Muscle layer of duodenum (tissue), 2 donors: ENCODE measurements around the gene PHYHIPL.
A peak's percentile ranks its signal among the peaks of the same experiment; 100 is the strongest.

ENCODE experiments used
- H3K27ac ChIP-seq: one replicate; pipeline ENCODE4 v1.7.0; 2013; ENCODE audit warnings: mild to moderate bottlenecking, low read length
- H3K27me3 ChIP-seq: one replicate; pipeline ENCODE4 v1.7.0; 2013; ENCODE audit warnings: low read depth, mild to moderate bottlenecking, control low read depth, low read length
- H3K36me3 ChIP-seq, 2 donors: one replicate each; pipeline ENCODE4 v1.7.0; 2013; ENCODE audit warnings: low read length in 2 of 2, control low read depth in 1 of 2, mild to moderate bottlenecking in 1 of 2; ENCODE audit not compliant: insufficient read depth in 2 of 2, control insufficient read depth in 1 of 2
- H3K4me1 ChIP-seq, 2 donors: one replicate each; pipeline ENCODE4 v1.7.0; 2013; ENCODE audit warnings: low read length in 2 of 2, mild to moderate bottlenecking in 2 of 2, control low read depth in 1 of 2, moderate library complexity in 1 of 2; ENCODE audit not compliant: insufficient read depth in 2 of 2, control insufficient read depth in 1 of 2
- H3K4me3 ChIP-seq, 2 donors: one replicate each; pipeline ENCODE4 v1.7.0; 2013; ENCODE audit warnings: low read length in 2 of 2, low read depth in 1 of 2, mild to moderate bottlenecking in 1 of 2
- H3K9me3 ChIP-seq, 2 donors: one replicate each; pipeline ENCODE4 v1.7.0; 2013; ENCODE audit warnings: low read length in 2 of 2, control low read depth in 1 of 2, mild to moderate bottlenecking in 1 of 2; ENCODE audit not compliant: control insufficient read depth in 1 of 2
- donor health status: healthy.

PHYHIPL gene

DNA sequence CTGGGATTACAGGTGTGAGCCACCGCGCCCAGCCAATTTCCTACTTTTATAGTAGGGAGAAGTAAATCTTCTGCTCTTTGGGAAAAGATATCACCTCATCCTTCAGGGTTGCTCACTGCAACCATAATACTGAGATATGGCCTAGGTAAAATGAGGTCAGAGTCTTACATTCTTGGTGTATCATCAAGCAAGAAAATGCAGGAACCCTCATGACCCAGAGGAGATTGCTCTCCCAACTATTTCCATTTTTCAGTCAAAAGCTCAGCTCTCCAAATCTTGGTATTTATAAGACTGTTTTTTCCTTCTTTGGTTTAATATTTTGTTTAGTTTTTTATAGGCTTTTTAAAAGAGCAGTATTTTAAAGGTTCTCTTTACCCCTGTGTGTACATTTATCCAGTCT, 20.9 kb upstream of the PHYHIPL start:
- Histone ChIP-seq H3K36me3 (no peaks in the 10 kb centered on the region), H3K4me1 (no peaks in the 10 kb centered on the region), H3K27me3 (no peaks in the 10 kb centered on the region), H3K27ac (no peak overlapping the region), H3K4me3 (no peak overlapping the region), H3K9me3 (no peaks in the 10 kb centered on the region)

DNA sequence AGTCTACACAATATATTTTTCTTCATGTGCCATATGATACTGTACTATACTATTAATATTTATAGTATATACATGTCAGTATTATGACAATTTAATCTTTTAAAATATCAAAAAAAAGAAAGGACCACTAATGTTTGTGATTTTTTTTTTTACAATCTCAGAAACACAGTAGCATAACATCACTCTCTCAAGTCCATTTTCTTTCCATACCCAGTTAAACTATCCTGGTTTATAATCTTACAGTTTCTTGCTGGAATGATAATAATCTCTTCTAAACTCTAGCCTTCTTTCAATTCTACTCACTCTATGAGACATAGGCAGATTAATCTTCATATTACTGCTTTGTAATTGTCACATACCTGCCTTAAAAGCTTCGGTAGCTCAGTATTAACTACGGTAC, 8.9 kb upstream of the PHYHIPL start:
- Histone ChIP-seq H3K9me3 (peaks cover 0 to 10% of the 10 kb centered on the region in 2 donors), H3K4me3 (no peak overlapping the region)

DNA sequence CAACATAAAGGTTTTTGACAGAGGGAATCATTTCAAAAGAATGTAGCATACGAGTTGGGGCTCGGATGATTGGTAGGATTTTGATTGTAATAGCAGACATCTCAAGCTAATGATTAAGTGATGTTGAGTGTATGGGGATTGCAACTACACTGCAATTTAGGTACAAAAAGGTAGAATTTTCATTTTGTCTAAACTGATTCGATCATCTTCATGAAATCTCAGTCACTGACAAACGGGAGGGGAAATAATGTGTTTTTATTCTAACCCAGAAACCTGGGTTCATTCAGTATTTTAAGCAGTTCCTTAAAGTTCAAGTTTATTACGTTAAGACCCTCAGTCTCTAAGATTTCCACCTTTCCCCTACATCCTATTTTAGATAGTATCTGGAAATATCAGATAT, 3.9 kb upstream of the PHYHIPL start:
- Histone ChIP-seq H3K27me3 (no peaks in the 10 kb centered on the region), H3K4me1 (peaks cover 0 to 19% of the 10 kb centered on the region in 2 donors), H3K9me3 (peaks cover 0 to 10% of the 10 kb centered on the region in 2 donors), H3K36me3 (no peaks in the 10 kb centered on the region), H3K27ac (no peak overlapping the region), H3K4me3 (no peak overlapping the region)

More for the DNA sequence above, 8.9 kb upstream of the PHYHIPL start:
- Histone ChIP-seq H3K36me3 (no peaks in the 10 kb centered on the region), H3K27ac (no peak overlapping the region), H3K27me3 (no peaks in the 10 kb centered on the region), H3K4me1 (no peaks in the 10 kb centered on the region)

DNA sequence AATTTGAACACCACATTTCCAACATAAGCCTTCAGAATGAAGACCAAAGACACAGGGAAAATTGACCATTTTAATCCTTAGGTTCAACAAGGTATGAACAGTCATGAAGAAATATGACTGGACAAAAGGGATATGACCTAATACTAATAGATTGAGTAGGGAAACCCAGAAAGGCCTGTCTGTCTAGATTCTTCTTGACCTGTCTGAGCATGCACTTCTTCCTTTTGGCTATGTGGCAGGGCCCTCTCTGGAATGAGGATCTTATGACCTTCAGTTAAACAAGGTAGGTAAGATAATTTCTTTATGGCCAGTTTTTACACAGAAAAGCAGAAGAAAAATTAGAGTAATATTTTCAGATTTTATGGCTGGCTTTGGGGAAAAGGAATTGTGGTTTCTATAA, 3.0 kb upstream of the PHYHIPL start:
- no peaks in the 10 kb centered on the region for H3K36me3 ChIP-seq
- no peak overlapping the region for H3K27ac ChIP-seq
- H3K27me3 ChIP-seq: no peaks in the 10 kb centered on the region
- H3K4me3 ChIP-seq: no peak overlapping the region
- H3K9me3 ChIP-seq: peaks cover 0 to 10% of the 10 kb centered on the region in 2 donors
- peaks cover 0 to 21% of the 10 kb centered on the region in 2 donors for H3K4me1 ChIP-seq

DNA sequence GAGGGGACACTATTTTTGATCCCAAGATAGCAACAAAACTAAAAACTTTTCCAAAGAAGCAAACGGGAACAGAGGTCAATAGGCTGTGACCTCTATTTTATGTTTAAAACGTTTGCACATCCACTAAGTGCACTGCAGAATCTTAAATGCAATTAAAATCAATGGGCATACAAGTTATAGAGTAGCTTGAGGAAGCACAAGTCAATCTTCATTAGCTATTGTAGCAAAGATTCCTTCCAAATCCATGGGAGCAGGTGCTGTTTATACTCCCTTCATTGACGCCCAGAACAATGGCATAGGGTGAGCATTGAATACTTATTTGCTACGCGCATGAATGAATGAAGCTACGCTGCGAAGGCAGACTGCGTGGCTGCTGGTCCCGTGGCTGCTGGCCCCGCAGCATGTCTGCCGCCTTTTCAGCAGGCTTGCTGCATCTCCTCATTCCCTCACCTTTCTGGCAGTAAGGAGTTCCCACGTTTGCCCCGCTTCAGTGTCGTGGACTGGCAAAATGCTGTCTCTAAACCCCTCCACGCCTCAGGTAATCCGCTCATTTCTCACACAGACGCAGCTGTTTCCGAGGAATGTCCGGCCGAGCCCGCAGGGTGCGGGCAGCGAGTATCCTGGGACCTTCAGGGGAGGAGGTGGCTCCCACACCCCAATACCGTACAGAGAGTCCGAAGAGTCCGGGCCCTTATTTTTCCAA, 754 bp upstream of the PHYHIPL start:
- H3K27ac ChIP-seq: peak overlapping the region; percentile 40

DNA sequence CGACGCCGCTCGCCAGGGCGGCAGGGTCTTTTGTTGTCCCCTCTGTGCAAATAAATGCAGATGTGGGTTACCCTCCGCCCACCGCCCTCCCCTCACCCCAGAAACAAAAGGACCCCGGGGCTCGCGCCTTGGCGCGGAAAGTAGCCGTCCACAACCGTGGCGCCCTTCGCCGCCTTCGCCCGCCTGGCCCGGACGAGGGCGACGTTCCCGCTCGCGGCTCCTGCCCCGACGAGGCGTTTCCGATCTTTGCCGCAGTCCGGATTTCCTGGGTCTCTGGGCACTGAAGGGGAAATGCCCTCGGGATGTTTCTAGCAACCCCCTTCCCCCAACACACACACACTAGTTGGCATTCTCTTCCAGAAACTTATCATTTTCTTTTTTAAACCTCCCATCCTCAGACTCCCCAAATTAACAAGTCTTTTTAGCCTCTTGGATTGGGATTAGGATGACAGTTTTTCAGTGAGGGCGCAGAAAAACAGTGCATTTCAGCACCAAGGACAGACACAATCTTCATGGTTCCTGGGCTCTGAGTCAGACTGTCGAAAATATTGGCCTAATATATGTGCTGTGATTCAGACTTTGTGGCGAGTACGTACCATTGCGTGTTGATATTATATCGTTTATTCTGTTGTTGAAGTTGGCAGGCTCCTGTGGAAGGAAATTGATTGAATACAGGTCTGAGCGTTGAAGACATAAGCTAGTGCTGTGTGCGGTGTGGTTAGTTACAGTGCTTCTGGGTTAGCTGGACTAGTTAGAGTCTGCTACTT, 771 bp downstream of the PHYHIPL start:
- Histone ChIP-seq H3K27me3 (no peaks in the 10 kb centered on the region), H3K27ac (peak overlapping the region; percentile 32), H3K36me3 (no peaks in the 10 kb centered on the region), H3K4me3 (peak overlapping the region; percentile 68 to 71), H3K9me3 (no peaks in the 10 kb centered on the region), H3K4me1 (peaks cover 0 to 21% of the 10 kb centered on the region in 2 donors)

More for the DNA sequence above, 754 bp upstream of the PHYHIPL start:
- H3K36me3 ChIP-seq: no peaks in the 10 kb centered on the region
- no peaks in the 10 kb centered on the region for H3K27me3 ChIP-seq
- H3K4me1 ChIP-seq: peaks cover 0 to 21% of the 10 kb centered on the region in 2 donors
- H3K4me3 ChIP-seq: peak overlapping the region; percentile 56 to 71
- peaks cover 0 to 2% of the 10 kb centered on the region in 2 donors for H3K9me3 ChIP-seq

DNA sequence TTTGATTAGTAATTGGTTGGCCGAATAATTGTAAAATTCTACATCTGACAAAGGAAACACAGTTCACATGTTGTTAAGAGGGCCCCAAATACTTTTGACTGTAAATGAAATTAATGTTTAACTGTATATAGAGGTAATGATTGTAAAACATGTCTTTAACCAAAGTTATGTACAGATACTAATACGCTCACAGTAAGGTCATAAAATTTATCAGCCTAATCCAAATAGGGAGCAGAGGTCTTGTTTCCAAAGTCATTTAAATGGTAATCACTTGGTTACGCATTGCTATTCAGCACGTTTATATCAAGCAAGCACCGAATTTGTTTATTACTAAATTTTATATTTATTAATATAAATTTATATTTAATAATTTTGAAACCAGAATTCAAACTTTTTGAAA, 1.4 kb downstream of the PHYHIPL start:
- Histone ChIP-seq H3K4me1 (peaks cover 0 to 21% of the 10 kb centered on the region in 2 donors), H3K36me3 (no peaks in the 10 kb centered on the region), H3K4me3 (peak overlapping the region; percentile 68 to 71), H3K27me3 (no peaks in the 10 kb centered on the region), H3K27ac (no peak overlapping the region), H3K9me3 (no peaks in the 10 kb centered on the region)

DNA sequence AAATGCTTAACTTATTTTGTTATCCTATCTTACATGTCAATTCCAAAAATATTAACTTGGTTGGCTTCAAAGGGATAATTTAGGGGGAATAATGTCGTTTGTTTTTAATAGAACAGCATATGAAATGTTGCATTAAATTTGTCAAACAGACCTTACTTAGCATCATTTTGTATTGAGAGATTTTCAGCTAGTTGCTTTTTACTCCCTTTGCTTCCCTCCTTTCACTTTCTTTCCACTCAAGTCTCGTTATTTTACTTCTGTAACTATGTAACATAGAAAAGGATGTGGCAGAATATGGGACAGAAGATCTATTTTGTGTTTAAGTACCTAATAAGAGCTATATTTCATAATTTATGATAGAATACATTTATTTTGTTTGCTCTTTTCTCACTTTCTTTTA, 2.6 kb downstream of the PHYHIPL start:
- Histone ChIP-seq H3K4me1 (peaks cover 0 to 21% of the 10 kb centered on the region in 2 donors), H3K9me3 (no peaks in the 10 kb centered on the region), H3K27ac (no peak overlapping the region), H3K27me3 (no peaks in the 10 kb centered on the region), H3K4me3 (peak overlapping the region in 1 of 2 donors; percentile 47), H3K36me3 (no peaks in the 10 kb centered on the region)

DNA sequence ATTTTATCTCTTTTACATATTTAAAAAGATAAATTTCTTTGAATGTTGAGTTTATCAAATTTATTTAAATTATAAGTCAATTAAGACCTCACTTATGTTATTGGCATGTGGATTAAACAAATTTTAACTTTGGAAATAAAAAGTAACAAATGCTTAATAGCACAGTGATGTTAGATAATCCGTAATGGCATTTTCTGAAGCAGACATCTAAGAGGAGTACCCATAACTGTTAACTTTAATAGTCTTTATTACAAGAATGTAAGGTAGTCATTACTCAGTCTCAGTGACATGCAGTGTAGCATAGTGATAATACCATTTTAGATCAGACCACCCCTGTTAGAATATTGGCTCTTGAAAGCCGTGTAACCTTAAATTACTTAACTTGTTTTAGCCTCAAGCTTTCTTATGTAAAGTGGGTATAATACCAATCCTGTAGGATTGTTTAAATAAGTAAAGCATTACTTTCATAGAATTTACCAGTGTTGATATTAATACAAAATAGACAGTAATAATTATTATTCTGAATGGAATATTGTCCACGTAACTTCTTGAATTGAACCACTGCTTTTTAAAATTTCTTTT, 4.3 kb downstream of the PHYHIPL start:
- Histone ChIP-seq H3K9me3 (no peaks in the 10 kb centered on the region), H3K27ac (no peak overlapping the region), H3K36me3 (no peaks in the 10 kb centered on the region), H3K27me3 (no peaks in the 10 kb centered on the region), H3K4me3 (no peak overlapping the region), H3K4me1 (peaks cover 0 to 19% of the 10 kb centered on the region in 2 donors)

DNA sequence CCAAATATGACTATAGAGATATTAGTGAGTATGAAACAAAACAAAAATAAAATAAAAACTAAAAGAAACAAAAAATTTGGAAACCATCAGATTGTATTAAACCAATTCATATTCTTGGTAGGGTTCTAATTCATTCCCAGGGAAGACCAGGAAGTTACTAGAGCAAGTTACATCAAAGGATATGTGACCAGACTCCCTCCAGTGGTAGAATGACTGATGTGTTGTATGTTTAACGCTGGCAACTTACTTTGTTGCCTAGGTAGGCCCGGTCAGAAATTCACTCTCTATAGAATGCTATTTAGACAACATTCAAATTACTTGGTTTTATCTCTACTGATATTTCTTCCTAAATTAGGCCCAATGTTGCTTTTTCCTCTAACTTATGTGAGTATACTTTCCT, 5.2 kb downstream of the PHYHIPL start:
- Histone ChIP-seq H3K36me3 (no peaks in the 10 kb centered on the region), H3K4me3 (no peak overlapping the region), H3K27me3 (no peaks in the 10 kb centered on the region), H3K27ac (no peak overlapping the region), H3K9me3 (no peaks in the 10 kb centered on the region), H3K4me1 (peaks cover 0 to 10% of the 10 kb centered on the region in 2 donors)

DNA sequence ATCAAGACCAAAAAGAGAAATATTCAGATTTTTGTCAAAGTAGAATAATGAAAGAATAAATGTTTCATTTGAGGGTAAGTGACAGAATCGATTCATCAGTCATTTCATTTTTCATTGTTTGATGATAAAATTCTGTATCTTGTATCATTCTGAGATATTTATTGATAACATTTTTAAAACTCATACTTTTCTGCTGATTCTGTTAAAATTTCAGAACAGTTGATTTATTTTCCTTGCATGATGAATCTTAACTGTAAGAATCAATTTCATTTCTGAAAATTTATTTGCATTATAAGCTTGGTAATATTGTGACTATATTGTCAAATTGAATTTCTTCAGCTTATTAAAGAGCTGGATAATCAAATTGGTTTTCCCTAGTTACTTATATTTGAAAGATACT, 13.9 kb downstream of the PHYHIPL start:
- no peaks in the 10 kb centered on the region for H3K9me3 ChIP-seq
- H3K4me1 ChIP-seq: no peaks in the 10 kb centered on the region
- no peaks in the 10 kb centered on the region for H3K27me3 ChIP-seq
- H3K36me3 ChIP-seq: no peaks in the 10 kb centered on the region
- no peak overlapping the region for H3K4me3 ChIP-seq
- H3K27ac ChIP-seq: no peak overlapping the region
